A549 treated with dexamethasone at 1 μM for 4 hours (cell line): ENCODE results near the gene IYD. TPM values are rescaled to one million over a fixed set of nuclear protein-coding genes. Genes with fewer than 3 reads are reported as not detected.

Experiments
- total RNA-seq: library from RNA; stranded (reverse); fragments of 200-300 nt; extraction: Qiagen RNA extraction; gene quantifications from 5 replicates; pipeline ENCODE4 v1.2.3, GENCODE V29; 2022

Gene IYD
- total RNA-seq: 0.01 to 0.18 TPM (median 0.07 TPM) in 4 of 5 replicates, not detected in the other

DNA sequence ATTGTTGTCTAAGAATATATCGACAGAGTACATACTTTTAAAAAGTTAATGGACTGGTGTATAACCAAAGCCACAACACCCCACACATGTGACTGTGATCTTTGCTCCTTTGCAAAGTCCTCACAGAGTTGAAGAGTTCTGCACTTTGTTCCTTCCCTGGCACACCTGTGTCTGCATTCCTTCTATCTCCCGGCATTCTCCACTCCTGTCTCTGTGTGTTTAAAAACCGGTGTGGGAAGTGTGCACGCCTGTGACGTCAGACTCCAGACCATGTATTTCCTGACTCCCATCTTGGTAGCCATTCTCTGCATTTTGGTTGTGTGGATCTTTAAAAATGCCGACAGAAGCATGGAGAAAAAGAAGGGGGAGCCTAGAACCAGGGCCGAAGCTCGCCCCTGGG lies at the start of gene IYD:
Gene IYD (plus strand): TSS at position 251 of the 400 bp plus-strand sequence. CDS start 20 bp downstream, at position 271.

Other genes with a start within 250 kb of the IYD start
- gene PPP1R14C, start 226.0 kb upstream of the IYD start, total RNA-seq: 3.1 to 3.7 TPM (median 3.5 TPM) in 5 replicates
- gene PLEKHG1, start 230.9 kb downstream of the IYD start, total RNA-seq: 0.39 to 0.75 TPM (median 0.65 TPM) in 5 replicates